VCaP (cell line): ENCODE data around the gene NACC2.

ENCODE experiments used
- H3K27ac ChIP-seq: fragments of 450-650 bp; 2 replicates; pipeline ENCODE4 v1.5.1; 2017
- CTCF ChIP-seq: fragments of 450-650 bp; conservative IDR thresholded peaks from 2 replicates; pipeline ENCODE4 v1.5.1; 2017; ENCODE audit warnings: mild to moderate bottlenecking, moderate library complexity

NACC2 gene

GRCh38 chr9:136133959-136134484 is 38.9 kb upstream of the NACC2 start:
- peak overlapping the region; percentile 75; the same call in 1 of the 2 replicates for H3K27ac ChIP-seq
- no peak for TF ChIP-seq CTCF

- H3K27ac ChIP-seq: peak overlapping the region; percentile 75; the same call in 1 of the 2 replicates
- peak; percentile 84 for TF ChIP-seq CTCF
These were observed 38.3 kb upstream of the NACC2 start for GRCh38 chr9:136133191-136133958.

GRCh38 chr9:136132512-136133050 is 37.5 kb upstream of the NACC2 start:
- no peak for TF ChIP-seq CTCF
- peak overlapping the region; percentile 49; the same call in 1 of the 2 replicates for H3K27ac ChIP-seq

GRCh38 chr9:136131629-136132511 is 36.8 kb upstream of the NACC2 start:
- no peak for TF ChIP-seq CTCF
- peak overlapping the region; percentile 49 for H3K27ac ChIP-seq

- H3K27ac ChIP-seq: no peak overlapping the region
- TF ChIP-seq CTCF: no peak
These were observed 34.1 kb upstream of the NACC2 start for GRCh38 chr9:136129176-136129575.

- no peak for TF ChIP-seq CTCF
- H3K27ac ChIP-seq: no peak overlapping the region
These were observed 33.3 kb upstream of the NACC2 start for GRCh38 chr9:136128436-136128835.

- TF ChIP-seq CTCF: no peak
- no peak overlapping the region for H3K27ac ChIP-seq
These were observed 32.2 kb upstream of the NACC2 start for GRCh38 chr9:136127313-136127712.
